ENCODE data around the gene ASB16.

ASB16 gene

GRCh38 chr17:44202756-44203155, 32.3 kb downstream of the ASB16 start:
- DNase-seq, result no peak
- TF ChIP-seq GATA1 (IDR thresholded peaks at IDR 0.05; ENCODE audit: low read depth, low read length) (no peak), POLR2A (IDR thresholded peaks at IDR 0.05; ENCODE audit: low read length) (no peak)

GRCh38 chr17:44203731-44204440, 33.4 kb downstream of the ASB16 start:
- no peak for TF ChIP-seq GATA1 (IDR thresholded peaks at IDR 0.05; ENCODE audit: low read depth, low read length)
- TF ChIP-seq POLR2A (IDR thresholded peaks at IDR 0.05; ENCODE audit: low read length), result no peak
- peak; percentile 77 to 80 for DNase-seq

DNA sequence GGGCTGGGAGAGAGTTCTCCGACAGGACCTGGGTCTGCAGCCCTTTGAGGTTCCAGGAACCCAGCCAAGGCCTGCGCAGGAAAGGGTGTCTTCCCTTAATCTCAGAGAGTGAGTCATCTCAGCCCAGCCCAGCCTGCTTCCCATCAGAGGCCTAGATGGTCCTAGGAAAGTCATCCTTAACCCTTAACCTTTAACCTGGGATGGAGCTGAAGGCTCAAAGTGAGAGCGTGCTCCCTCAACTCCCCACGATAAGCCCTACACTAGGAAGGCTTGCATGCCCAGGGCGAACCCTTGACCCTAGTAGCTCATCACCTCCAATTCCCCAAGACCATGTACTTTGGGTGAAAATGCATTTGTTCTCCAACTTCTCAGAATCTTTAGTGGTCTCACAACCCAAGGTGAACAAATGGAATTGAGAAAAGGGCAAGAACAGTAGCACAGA, 34.0 kb downstream of the ASB16 start:
- DNase-seq, result peak in 1 of 2 experiments; percentile 75
- TF ChIP-seq POLR2A (IDR thresholded peaks at IDR 0.05; ENCODE audit: low read length) (peak; percentile 33), GATA1 (IDR thresholded peaks at IDR 0.05; ENCODE audit: low read depth, low read length) (no peak)

- no peak for TF ChIP-seq POLR2A (IDR thresholded peaks at IDR 0.05; ENCODE audit: low read length)
- no peak for TF ChIP-seq GATA1 (IDR thresholded peaks at IDR 0.05; ENCODE audit: low read depth, low read length)
- DNase-seq, result no peak
These were observed 35.7 kb downstream of the ASB16 start for GRCh38 chr17:44205962-44206824.

GRCh38 chr17:44206825-44207155, 36.3 kb downstream of the ASB16 start:
- TF ChIP-seq GATA1 (IDR thresholded peaks at IDR 0.05; ENCODE audit: low read depth, low read length) (no peak), POLR2A (IDR thresholded peaks at IDR 0.05; ENCODE audit: low read length) (no peak)
- no peak for DNase-seq

DNA sequence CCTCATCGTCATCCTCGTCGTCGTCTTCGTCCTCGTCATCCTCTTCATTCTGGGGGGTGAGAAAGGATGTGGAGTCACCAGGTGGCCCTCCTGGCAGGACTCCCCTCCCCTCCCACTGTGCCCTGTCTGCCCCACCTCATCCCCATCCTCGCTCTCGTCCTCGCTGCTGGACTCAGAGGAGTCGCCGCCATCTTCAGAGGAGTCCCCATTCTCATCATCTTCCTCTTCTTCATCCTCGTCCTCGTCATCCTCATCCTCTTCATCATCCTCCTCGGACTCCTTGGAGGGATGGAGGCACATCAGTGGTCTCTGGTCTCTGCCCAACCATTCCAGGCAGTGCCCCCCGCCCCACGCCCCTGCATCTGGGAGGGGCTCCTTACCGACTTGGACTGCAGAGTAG, 36.8 kb downstream of the ASB16 start:
- DNase-seq, result no peak
- TF ChIP-seq POLR2A (IDR thresholded peaks at IDR 0.05; ENCODE audit: low read length), result no peak
- no peak for TF ChIP-seq GATA1 (IDR thresholded peaks at IDR 0.05; ENCODE audit: low read depth, low read length)

GRCh38 chr17:44207743-44208142, 37.2 kb downstream of the ASB16 start:
- TF ChIP-seq POLR2A (IDR thresholded peaks at IDR 0.05; ENCODE audit: low read length) (no peak), GATA1 (IDR thresholded peaks at IDR 0.05; ENCODE audit: low read depth, low read length) (no peak)
- DNase-seq, result peak; percentile 55 to 73

DNA sequence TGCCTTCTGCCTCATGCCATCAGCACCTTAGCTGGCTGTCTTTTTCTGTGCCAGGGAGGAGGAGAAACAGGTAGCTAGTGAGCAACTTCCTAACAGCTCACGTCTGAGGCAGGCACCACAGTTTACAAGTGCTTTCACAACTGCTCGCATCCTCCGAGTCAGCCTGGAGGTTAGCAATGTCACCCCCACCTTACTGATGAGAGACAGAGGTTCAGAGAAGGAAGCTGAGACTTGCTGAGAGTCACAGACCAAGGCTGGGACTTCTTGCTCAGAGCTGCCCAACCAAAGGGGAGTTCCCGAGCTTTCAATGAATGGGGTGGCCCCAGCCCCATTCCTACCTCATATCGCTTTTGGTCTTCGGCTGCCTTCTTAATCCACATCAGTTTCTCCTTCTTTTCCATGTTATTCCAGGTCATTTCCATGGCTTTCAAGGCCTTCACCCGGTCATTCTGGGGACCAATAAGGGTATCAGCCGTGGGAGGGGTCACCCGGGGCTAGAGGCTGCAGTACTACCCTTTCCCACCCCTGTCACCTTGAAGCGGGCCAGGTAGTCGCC, 39.4 kb downstream of the ASB16 start:
- no peak for TF ChIP-seq POLR2A (IDR thresholded peaks at IDR 0.05; ENCODE audit: low read length)
- no peak for TF ChIP-seq GATA1 (IDR thresholded peaks at IDR 0.05; ENCODE audit: low read depth, low read length)
- no peak for DNase-seq

GRCh38 chr17:44210342-44211192, 40.1 kb downstream of the ASB16 start:
- TF ChIP-seq GATA1 (IDR thresholded peaks at IDR 0.05; ENCODE audit: low read depth, low read length) (no peak), POLR2A (IDR thresholded peaks at IDR 0.05; ENCODE audit: low read length) (peak; percentile 49)
- DNase-seq, result peak; percentile 95 to 96

GRCh38 chr17:44211281-44212265, 41.1 kb downstream of the ASB16 start:
- no peak for DNase-seq
- no peak for TF ChIP-seq GATA1 (IDR thresholded peaks at IDR 0.05; ENCODE audit: low read depth, low read length)
- no peak for TF ChIP-seq POLR2A (IDR thresholded peaks at IDR 0.05; ENCODE audit: low read length)

- no peak for DNase-seq
- TF ChIP-seq GATA1 (IDR thresholded peaks at IDR 0.05; ENCODE audit: low read depth, low read length), result no peak
- peak; percentile 56 for TF ChIP-seq POLR2A (IDR thresholded peaks at IDR 0.05; ENCODE audit: low read length)
These were observed 42.3 kb downstream of the ASB16 start for GRCh38 chr17:44212507-44213402.

All from erythroblast (primary cell).